CD4-positive, alpha-beta T cell treated with Interleukin-1 beta for 1 hour (primary cell): Measurements from ENCODE around the gene HSF5.
A peak's percentile ranks its signal among the peaks of the same experiment; 100 is the strongest.

Experiments
- DNase-seq, 2 donors: peaks; one replicate each; pipeline ENCODE4 v3.0.0-alpha.2; 2020 to 2022

HSF5 gene

GRCh38 chr17:58487589-58488427 is at the start of gene HSF5:
TSS of gene HSF5 (minus strand) at chr17:58488408. CDS start at chr17:58488274, 134 bp downstream.
- DNase-seq, result peak; percentile 78 to 83

- no peak for DNase-seq
These were observed 49.1 kb upstream of the HSF5 start for GRCh38 chr17:58537266-58537665.

- no peak for DNase-seq
These were observed 48.3 kb upstream of the HSF5 start for GRCh38 chr17:58536542-58536941.

GRCh38 chr17:58535431-58535830 is 47.2 kb upstream of the HSF5 start:
- DNase-seq, result no peak

- peak in 1 of 2 donors; percentile 24 for DNase-seq
These were observed 46.8 kb upstream of the HSF5 start for GRCh38 chr17:58534901-58535421.

GRCh38 chr17:58534331-58534730 is 46.1 kb upstream of the HSF5 start:
- no peak for DNase-seq

GRCh38 chr17:58533616-58534188 is 45.5 kb upstream of the HSF5 start:
- DNase-seq, result no peak

- DNase-seq, result no peak
These were observed 44.3 kb upstream of the HSF5 start for GRCh38 chr17:58532555-58532951.

- peak; percentile 68 to 69 for DNase-seq
These were observed 43.7 kb upstream of the HSF5 start for GRCh38 chr17:58531661-58532554.

GRCh38 chr17:58531122-58531521 is 42.9 kb upstream of the HSF5 start:
- no peak for DNase-seq

GRCh38 chr17:58530655-58531054 is 42.4 kb upstream of the HSF5 start:
- no peak for DNase-seq

- DNase-seq, result no peak
These were observed 41.1 kb upstream of the HSF5 start for GRCh38 chr17:58529275-58529674.

GRCh38 chr17:58528443-58528842 is 40.2 kb upstream of the HSF5 start:
- DNase-seq, result no peak

GRCh38 chr17:58527949-58528348 is 39.7 kb upstream of the HSF5 start:
- no peak for DNase-seq

GRCh38 chr17:58527306-58527705 is 39.1 kb upstream of the HSF5 start:
- no peak for DNase-seq

- DNase-seq, result no peak
These were observed 37.0 kb upstream of the HSF5 start for GRCh38 chr17:58525239-58525638.

- DNase-seq, result no peak
These were observed 33.5 kb upstream of the HSF5 start for GRCh38 chr17:58521680-58522079.

- peak in 1 of 2 donors; percentile 35 for DNase-seq
These were observed 32.7 kb upstream of the HSF5 start for GRCh38 chr17:58520843-58521430.

- peak; percentile 100 for DNase-seq
These were observed 29.9 kb upstream of the HSF5 start for GRCh38 chr17:58517928-58518609.

GRCh38 chr17:58517378-58517927 is 29.2 kb upstream of the HSF5 start:
- DNase-seq, result no peak

- DNase-seq, result no peak
These were observed 28.6 kb upstream of the HSF5 start for GRCh38 chr17:58516644-58517377.
